A549 (cell line): ENCODE measurements around the gene ECE1. TPM values are rescaled to one million over a fixed set of nuclear protein-coding genes. Genes with fewer than 3 reads are reported as not detected.

Experiments used
- ATAC-seq, 2 experiments: fragments of 200-7000 bp in 1 of 2; fragments of >200 bp in 1 of 2; cut with Nextera tagmentation in 1 of 2; cut with Tn5 transposase in 1 of 2; 3 replicates each; pipeline versions ENCODE4 v1.8.0 to v1.9.1; 2018 to 2020; ENCODE audit warnings: mild to moderate bottlenecking in 1 of 2, moderate library complexity in 1 of 2
- CTCF ChIA-PET: fragments of 300-600 bp; sonication (Branson Sonifier 250); formaldehyde crosslinking; extraction: SDS; loops from one replicate; lab custom pipeline; 2021; ENCODE audit warnings: antibody characterized with exemption, inconsistent platforms; lab: Yijun Ruan, JAX
- POLR2A ChIA-PET: fragments of 350-600 bp; formaldehyde crosslinking; extraction: SDS; loops from one replicate; lab custom pipeline; 2021; ENCODE audit warnings: antibody characterized with exemption, inconsistent platforms; lab: Yijun Ruan, JAX
- DNase-seq, 2 experiments: peaks; one replicate each; pipeline versions ENCODE4 v3.0.0 to v3.0.0-alpha.2; 2011 to 2016; ENCODE audit warnings: low read depth in 1 of 2, low spot score in 1 of 2
- FAIRE-seq: peaks from 2 replicates; lab custom pipeline; 2011; peaks lifted over from hg19 to GRCh38; lab: Jason Lieb, UNC
- H3K27ac ChIP-seq, 2 experiments: fragments of >200 bp; sonication (Bioruptor Twin); formaldehyde crosslinking; 3 replicates each; pipeline ENCODE4 v1.5.1; 2016 to 2017
- H3K4me1 ChIP-seq: fragments of >200 bp; sonication (Bioruptor Twin); formaldehyde crosslinking; 3 replicates; pipeline ENCODE4 v1.6.1; 2016
- H3K4me2 ChIP-seq: fragments of >200 bp; sonication (Bioruptor Twin); formaldehyde crosslinking; 3 replicates; pipeline ENCODE4 v1.6.1; 2016
- H3K4me3 ChIP-seq: fragments of >200 bp; sonication (Bioruptor Twin); formaldehyde crosslinking; 3 replicates; pipeline ENCODE4 v1.5.1; 2016
- H3K9me3 ChIP-seq: fragments of >200 bp; sonication (Bioruptor Twin); formaldehyde crosslinking; 3 replicates; pipeline ENCODE4 v1.6.1; 2016
- BHLHE40 ChIP-seq: IDR thresholded peaks from 2 replicates; pipeline ENCODE4 v1.6.1; 2012; ENCODE audit warnings: low read depth, low read length, inconsistent platforms
- CBX8 ChIP-seq: fragments of 200-600 bp; sonication (generic); IDR thresholded peaks from 2 replicates; pipeline ENCODE4 v1.6.1; 2016
- CHD2 ChIP-seq: fragments of 150-350 bp; IDR thresholded peaks from 2 replicates; pipeline ENCODE4 v1.6.1; 2014; ENCODE audit warnings: low read length; ENCODE audit not compliant: partially characterized antibody
- CHD4 ChIP-seq: fragments of 200-600 bp; sonication (generic); IDR thresholded peaks from 2 replicates; pipeline ENCODE4 v1.6.1; 2016; ENCODE audit warnings: antibody characterized with exemption, mild to moderate bottlenecking, borderline replicate concordance
- EHF ChIP-seq: fragments of 250-450 bp; sonication (Bioruptor Pico); IDR thresholded peaks from 2 replicates; pipeline ENCODE4 v1.5.0; 2020; ENCODE audit warnings: mild to moderate bottlenecking
- EP300 ChIP-seq, 2 experiments: fragments of >200 bp; sonication (Bioruptor Twin); formaldehyde crosslinking; IDR thresholded peaks; 2 replicates in 1 of 2; 3 replicates in 1 of 2; pipeline ENCODE4 v1.6.1; 2016 to 2017
- FOSB ChIP-seq: fragments of 250-450 bp; sonication (Bioruptor Pico); IDR thresholded peaks from 2 replicates; pipeline ENCODE4 v1.5.0; 2020; ENCODE audit warnings: mild to moderate bottlenecking, moderate library complexity
- FOSL2 ChIP-seq, 2 experiments: fragments of 450-650 bp in 1 of 2; fragments of >200 bp in 1 of 2; sonication (Bioruptor Twin) in 1 of 2; formaldehyde crosslinking; IDR thresholded peaks; 2 replicates each; pipeline versions ENCODE4 v1.5.0 to v1.6.1; 2016 to 2020; ENCODE audit warnings: mild to moderate bottlenecking in 1 of 2, moderate library complexity in 1 of 2
- FOXS1 ChIP-seq: fragments of 250-450 bp; sonication (Bioruptor Pico); IDR thresholded peaks from 2 replicates; pipeline ENCODE4 v1.5.0; 2020; ENCODE audit warnings: mild to moderate bottlenecking, moderate library complexity
- HDAC2 ChIP-seq: fragments of 200-600 bp; sonication (generic); IDR thresholded peaks from 2 replicates; pipeline ENCODE4 v1.6.1; 2016
- HOXA7 ChIP-seq: fragments of 250-450 bp; sonication (Bioruptor Pico); IDR thresholded peaks from 2 replicates; pipeline ENCODE4 v1.5.0; 2020; ENCODE audit warnings: mild to moderate bottlenecking, moderate library complexity
- HOXB13 ChIP-seq: fragments of 250-450 bp; sonication (Bioruptor Pico); IDR thresholded peaks from 2 replicates; pipeline ENCODE4 v1.5.0; 2020; ENCODE audit warnings: low read depth, mild to moderate bottlenecking, moderate library complexity
- JUN ChIP-seq, 2 experiments: fragments of >200 bp; sonication (Bioruptor Twin); formaldehyde crosslinking; IDR thresholded peaks; 2 replicates in 1 of 2; 3 replicates in 1 of 2; pipeline ENCODE4 v1.6.1; 2016 to 2017
- MYC ChIP-seq: IDR thresholded peaks from 2 replicates; pipeline ENCODE4 v1.6.1; 2012; ENCODE audit warnings: mild to moderate bottlenecking, inconsistent platforms, low read length, improper control_type of control experiment, borderline replicate concordance
- NFE2L2 ChIP-seq: fragments of 150-350 bp; conservative IDR thresholded peaks from 2 replicates; pipeline ENCODE4 v1.6.1; 2014; ENCODE audit warnings: low read length
- NR3C1 ChIP-seq: fragments of >200 bp; sonication (Bioruptor Twin); formaldehyde crosslinking; IDR thresholded peaks from 3 replicates; pipeline ENCODE4 v1.6.1; 2017
- POLR2A ChIP-seq: IDR thresholded peaks from 2 replicates; pipeline ENCODE4 v1.6.1; 2012; ENCODE audit warnings: mild to moderate bottlenecking, low read length
- POLR2AphosphoS2 ChIP-seq: conservative IDR thresholded peaks from 2 replicates; pipeline ENCODE4 v1.6.1; 2012; ENCODE audit warnings: low read length, improper control_type of control experiment, inconsistent platforms
- RARB ChIP-seq: fragments of 250-450 bp; sonication (Bioruptor Pico); IDR thresholded peaks from 2 replicates; pipeline ENCODE4 v1.8.0; 2021; ENCODE audit warnings: mild to moderate bottlenecking, moderate library complexity
- RCOR1 ChIP-seq: fragments of 150-350 bp; IDR thresholded peaks from 2 replicates; pipeline ENCODE4 v1.6.1; 2014; ENCODE audit warnings: antibody characterized with exemption, low read length, low read depth
- RNF2 ChIP-seq: fragments of 200-600 bp; sonication (generic); IDR thresholded peaks from 2 replicates; pipeline ENCODE4 v1.6.1; 2016; ENCODE audit warnings: low read depth, mild to moderate bottlenecking, antibody characterized with exemption, moderate library complexity, borderline replicate concordance
- SREBF2 ChIP-seq: fragments of 450-650 bp; IDR thresholded peaks from 2 replicates; pipeline ENCODE4 v1.6.1; 2014; ENCODE audit warnings: mild to moderate bottlenecking, moderate library complexity
- TFCP2L1 ChIP-seq: fragments of 250-450 bp; sonication (Bioruptor Pico); IDR thresholded peaks from 2 replicates; pipeline ENCODE4 v1.5.0; 2021; ENCODE audit warnings: mild to moderate bottlenecking
- TP53 ChIP-seq: fragments of 250-450 bp; sonication (Bioruptor Pico); IDR thresholded peaks from 2 replicates; pipeline ENCODE4 v1.5.0; 2021; ENCODE audit warnings: mild to moderate bottlenecking, moderate library complexity
- ZNF302 ChIP-seq: fragments of 250-450 bp; sonication (Bioruptor Pico); IDR thresholded peaks from 2 replicates; pipeline ENCODE4 v1.9.0; 2021; ENCODE audit warnings: inconsistent platforms, mild to moderate bottlenecking, moderate library complexity
- WGBS: methylation state at CpG from one replicate; pipeline ENCODE4 v1.1.6; 2017; ENCODE audit errors: missing lambda C conversion rate; 5-methylcytosine and 5-hydroxymethylcytosine counted together
- polyA plus RNA-seq, 4 experiments: library from polyadenylated mRNA; depleted of rRNA in 3 of 4; stranded (reverse); fragments of >200 nt; fragmentation: RNase III in 1 of 4; extraction: RNeasy Plus Mini Kit Qiagen cat#74134 plus additional on column Dnase treatment in 1 of 4; gene quantifications; 2 replicates in 3 of 4; 3 replicates in 1 of 4; pipeline ENCODE4 v1.2.3, GENCODE V29; 2011 to 2017
- TF ChIP-seq, protein P1 (sequence below): fragments of 250-450 bp; sonication (Bioruptor Pico); IDR thresholded peaks from 2 replicates; pipeline ENCODE4 v1.5.0; 2020; ENCODE audit warnings: low read depth, mild to moderate bottlenecking, moderate library complexity
- TF ChIP-seq, protein P2 (sequence below): IDR thresholded peaks from 2 replicates; pipeline ENCODE4 v1.6.1; 2012; ENCODE audit warnings: low read depth, borderline replicate concordance

Gene ECE1
- polyA plus RNA-seq, 2 of the 4 experiments (the other 2 are of a cell fraction): 45.7 to 86.4 TPM

DNA sequence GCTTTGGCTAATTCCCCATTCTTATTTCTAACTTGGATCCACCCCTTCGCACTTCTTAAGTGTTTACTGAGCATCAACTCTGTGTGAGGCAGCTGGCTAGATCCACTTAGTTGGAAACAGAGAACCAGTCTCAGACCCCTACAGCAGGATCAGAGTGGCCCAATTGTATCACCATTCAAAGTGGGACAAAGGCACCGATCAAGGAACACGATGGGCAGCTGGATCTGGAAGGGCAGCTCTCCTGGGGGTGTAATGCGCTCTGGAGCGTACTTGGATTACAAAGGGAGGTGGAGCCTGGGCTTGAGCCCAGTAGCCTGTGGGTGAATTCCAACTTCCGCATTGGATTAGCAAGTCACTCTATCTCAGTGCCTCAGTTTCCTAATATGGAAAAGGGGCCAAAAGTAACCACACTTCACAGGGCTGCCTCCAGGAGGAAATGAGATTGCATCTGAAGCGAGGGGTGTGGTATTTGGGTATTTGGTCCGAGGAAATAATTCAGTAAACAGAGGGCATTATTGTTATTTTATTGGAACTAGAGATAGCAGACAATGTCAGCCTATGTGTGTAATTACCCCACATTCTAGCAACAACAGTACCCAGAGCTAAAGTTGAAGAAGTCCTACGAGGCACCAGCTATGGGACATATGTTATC, 11.9 kb downstream of the ECE1 start:
- no peak for TF ChIP-seq JUN (IDR thresholded peaks at IDR 0.05)
- no peak for TF ChIP-seq HDAC2
- TF ChIP-seq CBX8: no peak
- no peak for TF ChIP-seq EHF
- TF ChIP-seq HOXA7 (CRISPR knock-in tag): no peak
- H3K9me3 ChIP-seq: no peaks in the 10 kb centered on the region
- CTCF ChIA-PET: interaction anchor here (1.2 to 4.7 kb wide), 2 partner anchors 8 to 23 kb away, joined by 3 to 21 read pairs; no protein-coding TSS in a partner anchor
- no peak overlapping the region for H3K4me3 ChIP-seq
- FAIRE-seq (no peak), ATAC-seq (no peak), DNase-seq (no peak)
- peak overlapping the region in 1 of 2 experiments; percentile 74; a peak in 1 of 6 replicates for H3K27ac ChIP-seq
- WGBS: 86% methylated on average over 9 of the region's 9 CpGs
- POLR2A ChIA-PET: no interaction called here
- peaks cover 38% of the 10 kb centered on the region for H3K4me1 ChIP-seq
- no peak overlapping the region for H3K4me2 ChIP-seq

DNA sequence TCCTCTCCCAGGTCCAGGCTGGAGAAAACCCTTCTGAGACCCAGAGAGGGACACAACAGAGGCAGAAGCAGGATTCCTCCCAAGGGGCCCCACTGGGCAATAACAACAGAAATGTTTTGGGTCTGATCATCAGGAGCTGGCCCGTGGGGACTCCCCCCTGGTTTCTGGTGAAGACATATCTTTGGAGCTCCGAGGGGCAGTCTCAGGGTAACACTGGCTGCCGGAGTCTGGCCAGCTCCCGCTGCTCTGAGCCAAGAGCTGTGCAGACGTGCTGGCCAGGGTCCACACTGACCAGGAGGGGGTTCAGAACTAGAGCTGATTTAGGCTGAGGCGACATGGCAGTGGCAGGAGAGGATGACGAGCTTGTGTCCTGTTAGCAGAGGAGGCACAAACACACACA, 13.1 kb downstream of the ECE1 start:
- DNase-seq: no peak
- Histone ChIP-seq H3K27ac (peak overlapping the region; percentile 68 to 74), H3K9me3 (no peaks in the 10 kb centered on the region), H3K4me1 (peaks cover 38% of the 10 kb centered on the region), H3K4me3 (no peak overlapping the region), H3K4me2 (peak overlapping the region; percentile 55; the same call in 1 of the 3 replicates)
- ATAC-seq: peak in 1 of 2 experiments; percentile 20; a peak in 1 of 6 replicates
- POLR2A ChIA-PET: no interaction called here
- no peak for FAIRE-seq
- WGBS: 88% methylated on average over 7 of the region's 7 CpGs
- no peak for TF ChIP-seq SREBF2
- TF ChIP-seq EP300 (IDR thresholded peaks at IDR 0.05): no peak
- TF ChIP-seq CHD2: no peak
- TF ChIP-seq RNF2: no peak
- TF ChIP-seq POLR2A: no peak
- no peak for TF ChIP-seq RARB (CRISPR knock-in tag)
- no peak for TF ChIP-seq EHF
- CTCF ChIA-PET: interaction anchor here (0.7 to 1.9 kb wide), 4 partner anchors 9 to 82 kb away, joined by 3 to 5 read pairs (median 4); no protein-coding TSS in a partner anchor

DNA sequence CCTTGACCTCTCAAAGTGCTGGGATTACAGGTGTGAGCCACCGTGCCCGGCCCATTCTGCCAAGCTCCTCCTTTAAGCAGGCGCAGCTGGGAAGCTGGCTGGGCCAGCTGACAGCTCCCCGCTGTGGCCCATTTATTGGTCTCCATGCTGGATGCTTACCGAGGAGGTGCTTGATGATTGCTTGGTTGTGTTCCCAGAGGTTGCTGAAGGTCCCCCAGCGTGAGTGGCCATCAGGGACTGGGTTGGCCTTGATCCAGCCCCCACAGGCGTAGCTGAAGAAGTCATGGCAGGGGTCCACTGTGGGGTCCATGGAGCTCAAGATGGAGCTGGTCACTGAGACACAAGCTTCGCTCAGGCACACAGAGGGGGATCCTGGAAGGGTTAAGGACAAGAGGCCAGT, 17.7 kb downstream of the ECE1 start:
- no peak for ATAC-seq
- DNase-seq: no peak
- 100% methylated on average over 5 of the region's 8 CpGs for WGBS
- Histone ChIP-seq H3K27ac (no peak overlapping the region), H3K4me3 (no peak overlapping the region), H3K4me1 (peaks cover 59% of the 10 kb centered on the region), H3K4me2 (no peak overlapping the region), H3K9me3 (no peaks in the 10 kb centered on the region)
- no peak for FAIRE-seq
- ChIA-PET POLR2A (no interaction called here), CTCF (interaction anchor here (0.8 to 11.4 kb wide), 5 partner anchors 14 to 97 kb away, joined by 3 to 163 read pairs (median 25); no protein-coding TSS in a partner anchor)
- TF ChIP-seq, protein P1, sequence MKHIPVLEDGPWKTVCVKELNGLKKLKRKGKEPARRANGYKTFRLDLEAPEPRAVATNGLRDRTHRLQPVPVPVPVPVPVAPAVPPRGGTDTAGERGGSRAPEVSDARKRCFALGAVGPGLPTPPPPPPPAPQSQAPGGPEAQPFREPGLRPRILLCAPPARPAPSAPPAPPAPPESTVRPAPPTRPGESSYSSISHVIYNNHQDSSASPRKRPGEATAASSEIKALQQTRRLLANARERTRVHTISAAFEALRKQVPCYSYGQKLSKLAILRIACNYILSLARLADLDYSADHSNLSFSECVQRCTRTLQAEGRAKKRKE (CRISPR knock-in tag): no peak
- no peak for TF ChIP-seq SREBF2
- TF ChIP-seq CHD2: no peak
- no peak for TF ChIP-seq NFE2L2
- no peak for TF ChIP-seq HOXA7 (CRISPR knock-in tag)
- no peak for TF ChIP-seq CHD4
- no peak for TF ChIP-seq FOSL2 (IDR thresholded peaks at IDR 0.05)
- no peak for TF ChIP-seq FOSL2 (CRISPR knock-in tag; IDR thresholded peaks at IDR 0.05)

DNA sequence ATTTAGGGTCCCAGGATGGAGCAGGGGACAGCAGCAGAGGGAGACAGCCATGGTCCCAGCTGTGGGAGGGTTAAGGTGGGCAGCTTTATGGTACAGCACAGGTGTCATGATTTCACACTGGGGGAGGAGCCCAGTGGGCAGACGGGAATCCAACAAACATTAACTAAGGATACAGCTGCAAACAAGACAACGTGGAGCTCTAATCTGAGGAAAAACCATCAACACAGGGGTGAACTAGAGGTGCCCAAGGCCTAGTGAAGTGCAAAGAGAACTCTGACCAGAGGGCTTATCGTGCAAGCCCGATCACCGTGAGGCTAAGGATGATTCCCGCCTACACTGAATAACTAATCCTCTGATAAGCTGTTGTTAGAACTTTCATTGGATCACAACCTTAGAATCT, 18.7 kb downstream of the ECE1 start:
- POLR2A ChIA-PET: no interaction called here
- Histone ChIP-seq H3K4me1 (peaks cover 54% of the 10 kb centered on the region), H3K4me3 (no peak overlapping the region), H3K27ac (0 out of 6 replicates have a peak overlapping the region, but pooled peaks of 1 of the 2 experiments have one; percentile 8), H3K4me2 (no peak overlapping the region), H3K9me3 (no peaks in the 10 kb centered on the region)
- DNase-seq (no peak), FAIRE-seq (no peak), ATAC-seq (no peak)
- CTCF ChIA-PET: interaction anchor here (1.1 to 11.4 kb wide), 9 partner anchors 8 to 98 kb away, joined by 3 to 163 read pairs (median 13); no protein-coding TSS in a partner anchor
- TF ChIP-seq, protein P2, sequence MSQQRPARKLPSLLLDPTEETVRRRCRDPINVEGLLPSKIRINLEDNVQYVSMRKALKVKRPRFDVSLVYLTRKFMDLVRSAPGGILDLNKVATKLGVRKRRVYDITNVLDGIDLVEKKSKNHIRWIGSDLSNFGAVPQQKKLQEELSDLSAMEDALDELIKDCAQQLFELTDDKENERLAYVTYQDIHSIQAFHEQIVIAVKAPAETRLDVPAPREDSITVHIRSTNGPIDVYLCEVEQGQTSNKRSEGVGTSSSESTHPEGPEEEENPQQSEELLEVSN: no peak
- TF ChIP-seq ZNF302 (CRISPR knock-in tag): no peak
- TF ChIP-seq TFCP2L1 (CRISPR knock-in tag): no peak
- TF ChIP-seq FOXS1 (CRISPR knock-in tag): no peak
- no peak for TF ChIP-seq NR3C1
- TF ChIP-seq, protein P1 (CRISPR knock-in tag): no peak
- TF ChIP-seq HOXB13 (CRISPR knock-in tag): no peak
- TF ChIP-seq RCOR1: no peak
- TF ChIP-seq FOSL2 (IDR thresholded peaks at IDR 0.05): no peak
- TF ChIP-seq FOSL2 (CRISPR knock-in tag; IDR thresholded peaks at IDR 0.05): no peak
- no peak for TF ChIP-seq TP53 (CRISPR knock-in tag)
- TF ChIP-seq FOSB (CRISPR knock-in tag): no peak
- TF ChIP-seq BHLHE40: no peak
- TF ChIP-seq CHD2: no peak
- no peak for TF ChIP-seq POLR2AphosphoS2
- no peak for TF ChIP-seq MYC
- WGBS: 68% methylated on average over 6 of the region's 6 CpGs
